ENCODE results near the gene MAMLD1.

- no peak for TF ChIP-seq CTCF (conservative IDR thresholded peaks at IDR 0.05)
- TF ChIP-seq ZFX (IDR thresholded peaks at IDR 0.05): no peak
Observed at GRCh38 chrX:150548684-150549083, 185.6 kb downstream of the MAMLD1 start.
